Kidney epithelial cell (primary cell): ENCODE data around the gene ESYT3. TPM values are rescaled to one million over a fixed set of nuclear protein-coding genes. Genes with fewer than 3 reads are reported as not detected.

Experiments
- DNase-seq: peaks from one replicate; pipeline ENCODE4 v3.0.0-alpha.2; 2010; ENCODE audit warnings: low read depth
- H3K27me3 ChIP-seq: 2 replicates; pipeline ENCODE4 v1.6.0; 2011; ENCODE audit warnings: low read length; ENCODE audit not compliant: control insufficient read depth, insufficient read depth
- H3K36me3 ChIP-seq: 2 replicates; pipeline ENCODE4 v1.5.1; 2011; ENCODE audit warnings: low read length; ENCODE audit not compliant: control insufficient read depth, insufficient read depth
- H3K4me3 ChIP-seq: 2 replicates; pipeline ENCODE4 v1.5.1; 2011; ENCODE audit warnings: low read depth, mild to moderate bottlenecking, control low read depth, low read length
- CTCF ChIP-seq: IDR thresholded peaks from 2 replicates; pipeline ENCODE4 v1.5.1; 2011; ENCODE audit warnings: mild to moderate bottlenecking, moderate library complexity, low read length, control low read depth, inconsistent platforms; ENCODE audit not compliant: insufficient read depth, poor library complexity, severe bottlenecking
- total RNA-seq: library from RNA; depleted of rRNA; stranded (reverse); fragments of >200 nt; gene quantifications from 2 replicates; pipeline ENCODE4 v1.2.3, GENCODE V29; 2015

ESYT3 gene
- total RNA-seq, 1 donor from 2014 or later, result 1.9 TPM

- no peak for DNase-seq
- TF ChIP-seq CTCF, result no peak
- H3K27me3 ChIP-seq, result no peaks in the 10 kb centered on the region
- H3K4me3 ChIP-seq, result no peak overlapping the region
- H3K36me3 ChIP-seq, result no peaks in the 10 kb centered on the region
These were observed 35.4 kb upstream of the ESYT3 start for GRCh38 chr3:138398791-138399575.

GRCh38 chr3:138399766-138400165 lies 34.6 kb upstream of the ESYT3 start:
- TF ChIP-seq CTCF, result no peak
- DNase-seq, result no peak
- no peaks in the 10 kb centered on the region for H3K36me3 ChIP-seq
- no peak overlapping the region for H3K4me3 ChIP-seq
- H3K27me3 ChIP-seq, result no peaks in the 10 kb centered on the region

GRCh38 chr3:138400651-138401070 lies 33.8 kb upstream of the ESYT3 start:
- no peaks in the 10 kb centered on the region for H3K27me3 ChIP-seq
- no peak overlapping the region for H3K4me3 ChIP-seq
- no peak for DNase-seq
- TF ChIP-seq CTCF, result no peak
- no peaks in the 10 kb centered on the region for H3K36me3 ChIP-seq

- DNase-seq, result no peak
- Histone ChIP-seq H3K36me3 (no peaks in the 10 kb centered on the region), H3K27me3 (no peaks in the 10 kb centered on the region), H3K4me3 (no peak overlapping the region)
- no peak for TF ChIP-seq CTCF
These were observed 32.6 kb upstream of the ESYT3 start for GRCh38 chr3:138401834-138402233.

GRCh38 chr3:138404121-138404520 lies 30.3 kb upstream of the ESYT3 start:
- no peaks in the 10 kb centered on the region for H3K36me3 ChIP-seq
- TF ChIP-seq CTCF, result no peak
- no peaks in the 10 kb centered on the region for H3K27me3 ChIP-seq
- H3K4me3 ChIP-seq, result no peak overlapping the region
- DNase-seq, result no peak

GRCh38 chr3:138405001-138405400 lies 29.4 kb upstream of the ESYT3 start:
- Histone ChIP-seq H3K36me3 (no peaks in the 10 kb centered on the region), H3K4me3 (no peak overlapping the region), H3K27me3 (no peaks in the 10 kb centered on the region)
- DNase-seq, result no peak
- no peak for TF ChIP-seq CTCF
